ENCODE measurements around the gene PRKCD.

PRKCD gene

GRCh38 chr3:53234841-53235232, 73.8 kb downstream of the PRKCD start (continued):
- TF ChIP-seq RARB (CRISPR knock-in tag; IDR thresholded peaks at IDR 0.05) (no peak), SNAI2 (CRISPR knock-in tag; IDR thresholded peaks at IDR 0.05) (no peak), TSHZ2 (CRISPR knock-in tag; IDR thresholded peaks at IDR 0.05) (no peak), OSR1 (CRISPR knock-in tag; IDR thresholded peaks at IDR 0.05) (no peak)

GRCh38 chr3:53235545-53235944, 74.5 kb downstream of the PRKCD start:
- no peak for ATAC-seq
- TF ChIP-seq GLIS3 (CRISPR knock-in tag; IDR thresholded peaks at IDR 0.05) = no peak
- no peak for TF ChIP-seq ZC3H10 (CRISPR knock-in tag; IDR thresholded peaks at IDR 0.05)
- TF ChIP-seq CSDC2 (CRISPR knock-in tag; IDR thresholded peaks at IDR 0.05) = no peak

- TF ChIP-seq PPARA (CRISPR knock-in tag; IDR thresholded peaks at IDR 0.05; ENCODE audit: borderline replicate concordance) (peak; percentile 85; the same call in 1 of the 2 replicates), ZNF8 (CRISPR knock-in tag; IDR thresholded peaks at IDR 0.05) (no peak), ZNF565 (CRISPR knock-in tag; conservative IDR thresholded peaks at IDR 0.05; ENCODE audit: low read depth) (peak; percentile 95), SNAI2 (CRISPR knock-in tag; IDR thresholded peaks at IDR 0.05) (peak; percentile 99), POU6F1 (CRISPR knock-in tag; IDR thresholded peaks at IDR 0.05; ENCODE audit: borderline replicate concordance, low read depth) (no peak; the same call in 1 of the 2 replicates), ISL1 (CRISPR knock-in tag; IDR thresholded peaks at IDR 0.05) (peak; percentile 69), CSDC2 (CRISPR knock-in tag; IDR thresholded peaks at IDR 0.05) (peak; percentile 99), ESRRG (CRISPR knock-in tag; IDR thresholded peaks at IDR 0.05) (0 out of 2 replicates have a peak, but pooled peaks have one; percentile 33), TOX (CRISPR knock-in tag; IDR thresholded peaks at IDR 0.05; ENCODE audit: borderline replicate concordance) (peak; percentile 50; the same call in 1 of the 2 replicates), ARNTL (CRISPR knock-in tag; IDR thresholded peaks at IDR 0.05; ENCODE audit: borderline replicate concordance, low read depth) (no peak), TSHZ2 (CRISPR knock-in tag; IDR thresholded peaks at IDR 0.05) (peak; percentile 95), GLIS3 (CRISPR knock-in tag; IDR thresholded peaks at IDR 0.05) (peak; percentile 56; the same call in 1 of the 2 replicates), ZFP30 (CRISPR knock-in tag; IDR thresholded peaks at IDR 0.05) (peak; percentile 35; the same call in 1 of the 2 replicates), ZFP3 (CRISPR knock-in tag; IDR thresholded peaks at IDR 0.05) (peak; percentile 93), PATZ1 (CRISPR knock-in tag; IDR thresholded peaks at IDR 0.05; ENCODE audit: borderline replicate concordance) (no peak), RARB (CRISPR knock-in tag; IDR thresholded peaks at IDR 0.05) (no peak), ZNF70 (CRISPR knock-in tag; IDR thresholded peaks at IDR 0.05) (0 out of 2 replicates have a peak, but pooled peaks have one; percentile 31), BACH2 (CRISPR knock-in tag; IDR thresholded peaks at IDR 0.05; ENCODE audit: borderline replicate concordance) (peak; percentile 92), OSR1 (CRISPR knock-in tag; IDR thresholded peaks at IDR 0.05) (peak; percentile 87), CREB5 (CRISPR knock-in tag; IDR thresholded peaks at IDR 0.05; ENCODE audit: low read depth) (peak; percentile 86), ZC3H10 (CRISPR knock-in tag; IDR thresholded peaks at IDR 0.05) (peak; percentile 58; the same call in 1 of the 2 replicates), CSRNP3 (CRISPR knock-in tag; IDR thresholded peaks at IDR 0.05) (0 out of 2 replicates have a peak, but pooled peaks have one; percentile 68)
- peak; percentile 82 for ATAC-seq
Measured at GRCh38 chr3:53236112-53236841, 75.3 kb downstream of the PRKCD start.

Measured in SK-N-SH treated with all-trans-retinoic acid at 6 μM for 48 hours (cell line).